ENCODE measurements around the gene TMEM74B.

The TMEM74B gene

GRCh38 chr20:1130847-1131246 lies 53.9 kb downstream of the TMEM74B start:
- Histone ChIP-seq H3K27me3 (ENCODE audit: insufficient read depth, low read depth) (no peaks in the 10 kb centered on the region), H3K4me2 (no peak overlapping the region), H3K36me3 (ENCODE audit: insufficient read depth) (0 out of 2 replicates have a peak, but pooled peaks cover 8% of the 10 kb centered on the region), H3K79me2 (ENCODE audit: insufficient read depth, low read depth) (peaks cover 31% of the 10 kb centered on the region; the same call in 1 of the 2 replicates), H3K9ac (no peak overlapping the region), H3K4me3 (IDR thresholded peaks at IDR 0.05; ENCODE audit: insufficient read depth, low read depth, low read length) (no peak overlapping the region), H3K27ac (no peak overlapping the region), H4K20me1 (ENCODE audit: insufficient read depth) (no peaks in the 10 kb centered on the region), H2AFZ (ENCODE audit: low read depth) (no peak overlapping the region), H3K4me1 (ENCODE audit: low read depth, poor library complexity, severe bottlenecking) (no peaks in the 10 kb centered on the region)
- no peak for TF ChIP-seq CTCF (conservative IDR thresholded peaks at IDR 0.05; ENCODE audit: low read depth, low read length)

All from KMS-11 (cell line).